ENCODE measurements around the gene IFT88. TPM values are rescaled to one million over a fixed set of nuclear protein-coding genes. Genes with fewer than 3 reads are reported as not detected.

The IFT88 gene
- total RNA-seq, 1 experiment from 2014 or later, result 16.1 TPM

DNA sequence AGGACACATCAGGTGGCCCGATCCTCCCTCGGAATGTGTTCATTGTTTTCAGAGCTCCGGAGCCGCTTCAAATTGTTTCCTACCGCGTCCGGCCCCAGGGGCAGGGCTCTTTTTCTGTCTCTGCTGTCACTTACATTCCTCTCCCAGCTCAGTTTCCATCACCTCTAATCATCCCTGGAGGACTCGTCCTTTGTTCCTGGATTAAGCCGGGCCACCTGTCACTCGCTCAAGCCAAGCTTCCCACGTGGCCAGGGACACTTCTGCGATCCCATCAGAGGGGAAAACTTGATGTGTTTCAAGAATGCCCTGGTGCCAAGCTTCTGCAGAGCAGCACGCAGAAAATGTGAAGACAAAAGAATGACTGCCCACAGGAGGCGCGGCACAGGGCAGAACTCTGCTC lies 150.0 kb downstream of the IFT88 start:
- DNase-seq, result peak; percentile 49 to 70
- Histone ChIP-seq H3K27me3 (no peaks in the 10 kb centered on the region), H3K4me1 (peaks cover 35% of the 10 kb centered on the region), H3K36me3 (no peaks in the 10 kb centered on the region), H3K27ac (no peak overlapping the region), H3K4me3 (no peak overlapping the region), H3K9me3 (replicated peaks) (no peaks in the 10 kb centered on the region)

DNA sequence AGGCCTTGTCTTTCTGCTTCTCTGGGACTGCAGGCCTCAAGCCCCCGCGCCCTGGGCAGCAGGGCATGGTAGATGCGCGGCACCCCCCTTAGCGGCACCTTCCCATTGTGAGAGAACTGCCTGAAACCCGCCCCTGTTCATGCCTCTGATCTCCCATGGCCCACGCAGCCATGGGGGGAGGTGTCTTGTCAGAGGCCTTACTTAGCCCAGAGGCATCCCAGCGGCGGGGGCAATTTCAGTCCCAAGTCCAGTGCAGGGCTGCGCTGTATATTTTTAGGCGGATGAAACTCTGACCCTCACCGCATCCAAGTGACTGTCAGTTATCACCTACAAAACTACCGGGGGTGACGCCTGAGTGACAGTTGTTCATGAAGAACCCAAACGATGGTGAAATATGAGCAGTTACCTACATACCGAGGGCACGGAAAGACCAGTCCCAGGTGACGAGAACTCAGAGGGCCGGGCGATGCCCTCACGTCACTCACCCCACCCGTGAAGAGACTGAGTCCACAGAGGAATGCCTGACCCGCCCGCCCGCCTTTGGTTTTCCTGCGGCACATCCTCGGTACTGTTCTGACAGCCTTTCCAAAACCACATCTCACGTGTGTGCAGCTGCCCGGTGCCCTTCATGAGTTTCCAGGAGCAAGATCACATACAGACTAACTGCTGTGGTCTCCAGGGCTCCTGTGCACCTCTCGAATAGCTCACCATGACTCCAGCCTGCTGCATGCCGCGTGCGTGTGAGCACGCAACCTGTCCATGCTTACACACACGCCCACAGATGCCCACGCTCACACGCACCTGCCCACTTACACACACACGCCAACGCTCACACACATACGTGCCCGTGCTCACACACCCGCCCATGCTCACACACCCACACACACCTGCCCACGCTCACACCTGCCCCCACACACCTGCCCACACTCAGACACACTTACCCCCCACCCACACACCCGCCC lies 150.9 kb downstream of the IFT88 start:
- no peaks in the 10 kb centered on the region for H3K36me3 ChIP-seq
- no peaks in the 10 kb centered on the region for H3K9me3 ChIP-seq (replicated peaks)
- H3K4me1 ChIP-seq, result peaks cover 33% of the 10 kb centered on the region
- no peak overlapping the region for H3K27ac ChIP-seq
- no peaks in the 10 kb centered on the region for H3K27me3 ChIP-seq
- H3K4me3 ChIP-seq, result no peak overlapping the region
- DNase-seq, result no peak

DNA sequence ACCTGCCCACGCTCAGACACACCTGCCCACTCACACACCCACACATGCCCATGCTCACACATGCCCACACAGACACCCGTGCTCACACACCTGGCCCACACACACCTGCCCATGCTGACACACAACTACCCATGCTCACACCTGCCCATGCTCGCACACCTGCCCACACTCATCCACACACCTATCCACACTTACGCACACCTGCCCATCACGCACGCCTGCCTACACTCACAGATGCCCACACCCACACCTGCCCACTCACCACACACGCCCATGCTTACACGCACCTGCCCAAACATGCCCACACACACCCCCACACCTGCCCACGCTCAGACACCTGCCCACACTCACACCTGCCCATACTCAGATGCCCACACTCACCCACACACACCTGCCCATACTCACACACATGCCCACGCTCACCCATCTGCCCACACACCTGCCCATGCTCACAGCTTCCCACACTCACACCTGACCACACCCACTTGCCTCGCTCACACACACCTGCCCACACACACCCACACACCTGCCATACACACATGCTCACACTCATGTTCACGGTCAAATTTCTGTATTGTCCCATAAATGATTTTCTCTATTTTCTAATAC lies 152.1 kb downstream of the IFT88 start:
- Histone ChIP-seq H3K4me1 (peaks cover 26% of the 10 kb centered on the region), H3K27ac (no peak overlapping the region), H3K4me3 (no peak overlapping the region), H3K9me3 (replicated peaks) (no peaks in the 10 kb centered on the region), H3K27me3 (no peaks in the 10 kb centered on the region), H3K36me3 (no peaks in the 10 kb centered on the region)
- DNase-seq, result no peak

DNA sequence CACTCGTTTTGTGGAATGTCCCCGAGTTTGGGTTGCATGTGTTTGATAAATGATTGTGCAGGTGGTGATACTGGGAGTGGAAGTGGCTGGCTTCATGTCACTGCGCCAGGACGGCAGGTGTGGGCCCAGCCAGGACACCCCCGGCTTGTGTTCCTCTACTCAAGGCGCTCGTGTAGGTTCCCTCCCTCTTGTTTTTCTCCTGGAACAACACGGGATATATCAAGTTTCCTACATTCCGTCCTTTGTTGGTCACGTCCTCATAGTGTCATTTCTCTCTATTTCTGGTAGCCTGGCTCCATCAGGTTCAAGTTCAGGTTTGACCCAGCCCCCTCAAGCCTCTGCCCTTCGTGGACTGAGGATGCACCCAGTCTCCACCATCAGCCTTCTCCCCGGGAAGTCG lies 152.8 kb downstream of the IFT88 start:
- Histone ChIP-seq H3K27ac (no peak overlapping the region), H3K4me1 (peaks cover 18% of the 10 kb centered on the region)
- no peak for DNase-seq

DNA sequence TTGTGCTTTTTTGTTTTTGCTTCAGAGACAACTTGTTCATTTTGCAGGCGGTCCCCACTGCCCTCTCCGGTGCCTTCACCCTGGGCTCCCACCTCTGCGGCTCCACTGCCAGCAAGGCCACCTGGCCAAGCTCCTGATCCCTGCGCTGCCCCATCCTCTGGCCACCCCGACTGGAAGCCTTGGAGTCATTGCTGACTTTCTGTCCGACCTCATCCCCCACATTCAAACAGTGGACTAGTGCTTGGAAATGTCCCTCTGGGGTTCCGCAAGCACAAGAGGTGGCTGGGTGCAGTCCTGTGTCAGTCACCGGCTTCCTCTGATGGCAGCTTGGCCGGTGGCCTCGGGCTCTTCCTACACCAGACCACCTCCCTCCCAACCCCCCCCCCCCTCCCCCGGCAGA lies 153.5 kb downstream of the IFT88 start:
- no peaks in the 10 kb centered on the region for H3K36me3 ChIP-seq
- no peak overlapping the region for H3K27ac ChIP-seq
- H3K4me1 ChIP-seq, result peaks cover 12% of the 10 kb centered on the region
- H3K4me3 ChIP-seq, result no peak overlapping the region
- H3K27me3 ChIP-seq, result no peaks in the 10 kb centered on the region
- no peaks in the 10 kb centered on the region for H3K9me3 ChIP-seq (replicated peaks)
- DNase-seq, result no peak

More for the DNA sequence above, 152.8 kb downstream of the IFT88 start:
- no peaks in the 10 kb centered on the region for H3K36me3 ChIP-seq
- H3K27me3 ChIP-seq, result no peaks in the 10 kb centered on the region
- no peaks in the 10 kb centered on the region for H3K9me3 ChIP-seq (replicated peaks)
- no peak overlapping the region for H3K4me3 ChIP-seq

DNA sequence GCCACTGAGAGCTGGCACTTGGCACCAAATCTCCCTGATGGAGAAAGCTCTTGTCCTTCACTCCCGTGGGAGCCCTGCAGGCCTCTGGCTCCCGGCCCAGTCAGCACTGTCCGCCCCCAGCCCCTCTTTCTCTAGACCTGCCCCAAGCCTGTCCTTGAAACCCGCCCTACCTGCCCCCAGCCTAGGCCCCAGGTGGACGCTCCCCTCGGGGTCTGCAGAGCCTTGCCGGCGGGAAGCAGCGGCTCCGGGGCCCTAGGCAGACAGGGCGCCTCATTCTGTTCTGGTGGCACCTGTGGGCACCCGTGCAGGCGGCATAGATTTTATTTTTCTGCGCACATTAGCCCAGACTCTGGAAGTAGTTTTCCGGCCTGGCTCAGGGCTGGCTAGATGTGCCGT lies 154.1 kb downstream of the IFT88 start:
- no peak overlapping the region for H3K27ac ChIP-seq

DNA sequence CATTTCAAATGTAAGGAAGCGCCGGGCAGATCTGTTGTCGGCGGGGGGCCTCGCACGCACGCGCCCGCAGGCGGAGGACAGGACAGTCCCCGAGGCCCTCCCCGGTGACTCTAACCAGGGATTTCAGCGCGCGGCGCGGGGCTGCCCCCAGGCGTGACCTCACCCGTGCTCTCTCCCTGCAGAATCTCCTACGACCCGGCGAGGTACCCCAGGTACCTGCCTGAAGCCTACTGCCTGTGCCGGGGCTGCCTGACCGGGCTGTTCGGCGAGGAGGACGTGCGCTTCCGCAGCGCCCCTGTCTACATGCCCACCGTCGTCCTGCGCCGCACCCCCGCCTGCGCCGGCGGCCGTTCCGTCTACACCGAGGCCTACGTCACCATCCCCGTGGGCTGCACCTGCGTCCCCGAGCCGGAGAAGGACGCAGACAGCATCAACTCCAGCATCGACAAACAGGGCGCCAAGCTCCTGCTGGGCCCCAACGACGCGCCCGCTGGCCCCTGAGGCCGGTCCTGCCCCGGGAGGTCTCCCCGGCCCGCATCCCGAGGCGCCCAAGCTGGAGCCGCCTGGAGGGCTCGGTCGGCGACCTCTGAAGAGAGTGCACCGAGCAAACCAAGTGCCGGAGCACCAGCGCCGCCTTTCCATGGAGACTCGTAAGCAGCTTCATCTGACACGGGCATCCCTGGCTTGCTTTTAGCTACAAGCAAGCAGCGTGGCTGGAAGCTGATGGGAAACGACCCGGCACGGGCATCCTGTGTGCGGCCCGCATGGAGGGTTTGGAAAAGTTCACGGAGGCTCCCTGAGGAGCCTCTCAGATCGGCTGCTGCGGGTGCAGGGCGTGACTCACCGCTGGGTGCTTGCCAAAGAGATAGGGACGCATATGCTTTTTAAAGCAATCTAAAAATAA lies 154.7 kb downstream of the IFT88 start:
- Histone ChIP-seq H3K27ac (no peak overlapping the region), H3K27me3 (no peaks in the 10 kb centered on the region), H3K4me3 (no peak overlapping the region), H3K9me3 (replicated peaks) (no peaks in the 10 kb centered on the region), H3K36me3 (no peaks in the 10 kb centered on the region), H3K4me1 (peaks cover 7% of the 10 kb centered on the region)
- no peak for DNase-seq

More for the DNA sequence above, 154.1 kb downstream of the IFT88 start:
- Histone ChIP-seq H3K4me3 (no peak overlapping the region), H3K4me1 (peaks cover 12% of the 10 kb centered on the region), H3K27me3 (no peaks in the 10 kb centered on the region), H3K9me3 (replicated peaks) (no peaks in the 10 kb centered on the region), H3K36me3 (no peaks in the 10 kb centered on the region)
- no peak for DNase-seq

DNA sequence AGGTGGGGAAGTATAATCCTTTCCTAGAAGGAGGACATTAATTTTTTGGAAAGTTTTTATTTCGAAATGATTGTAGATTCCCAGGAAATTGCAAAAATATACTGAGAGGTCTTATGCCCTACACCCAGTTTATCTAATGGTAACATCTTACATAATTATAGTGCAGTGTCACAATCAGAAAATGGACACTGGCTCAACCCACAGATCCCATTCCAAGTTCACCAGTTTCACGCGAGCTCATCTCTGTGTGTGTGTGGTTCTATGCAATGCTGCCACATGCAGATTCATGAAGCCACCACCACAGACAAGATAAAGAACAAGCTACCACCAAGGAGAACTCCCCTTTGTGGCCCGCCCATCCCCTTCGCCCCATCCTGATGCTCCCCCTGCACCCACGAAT lies 160.9 kb downstream of the IFT88 start:
- DNase-seq, result no peak
- Histone ChIP-seq H3K9me3 (replicated peaks) (no peaks in the 10 kb centered on the region), H3K27me3 (no peaks in the 10 kb centered on the region), H3K27ac (no peak overlapping the region), H3K4me3 (no peak overlapping the region), H3K4me1 (no peaks in the 10 kb centered on the region), H3K36me3 (no peaks in the 10 kb centered on the region)

DNA sequence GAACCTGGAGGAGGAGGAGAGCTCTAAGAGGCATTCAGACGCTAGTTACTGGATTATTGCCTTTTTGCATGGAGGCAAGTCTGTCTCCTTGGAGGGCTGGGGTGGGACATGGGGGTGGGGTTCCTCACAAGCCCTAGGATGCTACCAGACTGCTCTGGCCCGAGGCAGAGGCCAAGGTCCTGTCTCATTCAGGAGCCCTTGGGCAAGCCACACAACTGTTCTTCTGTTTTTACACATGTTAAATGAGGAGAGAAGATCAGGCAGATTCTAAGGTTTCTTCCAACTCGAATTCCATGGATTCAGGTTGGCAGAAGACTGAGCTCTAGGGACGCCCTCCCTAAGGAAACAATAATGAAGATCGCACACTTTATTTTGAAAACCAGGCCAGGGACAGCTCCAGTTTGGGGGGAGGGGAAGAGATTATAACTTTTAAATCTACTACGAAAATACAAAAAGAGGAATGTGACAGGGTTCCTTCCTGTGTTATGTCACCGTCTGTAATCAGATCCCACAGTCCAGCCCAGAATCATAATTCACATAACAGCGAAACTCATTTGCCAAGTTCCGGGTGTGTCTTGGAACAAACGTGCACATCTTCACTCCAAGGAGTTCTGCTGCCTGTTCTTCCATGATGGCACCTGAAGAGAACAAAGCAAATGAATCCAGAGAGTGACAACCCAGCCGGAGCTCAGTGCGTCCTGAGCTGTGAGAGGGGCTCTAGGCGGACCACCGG lies 161.8 kb downstream of the IFT88 start:
- no peak overlapping the region for H3K4me3 ChIP-seq
- DNase-seq, result no peak
- no peaks in the 10 kb centered on the region for H3K27me3 ChIP-seq
- no peaks in the 10 kb centered on the region for H3K36me3 ChIP-seq
- no peaks in the 10 kb centered on the region for H3K4me1 ChIP-seq
- no peaks in the 10 kb centered on the region for H3K9me3 ChIP-seq (replicated peaks)
- no peak overlapping the region for H3K27ac ChIP-seq

DNA sequence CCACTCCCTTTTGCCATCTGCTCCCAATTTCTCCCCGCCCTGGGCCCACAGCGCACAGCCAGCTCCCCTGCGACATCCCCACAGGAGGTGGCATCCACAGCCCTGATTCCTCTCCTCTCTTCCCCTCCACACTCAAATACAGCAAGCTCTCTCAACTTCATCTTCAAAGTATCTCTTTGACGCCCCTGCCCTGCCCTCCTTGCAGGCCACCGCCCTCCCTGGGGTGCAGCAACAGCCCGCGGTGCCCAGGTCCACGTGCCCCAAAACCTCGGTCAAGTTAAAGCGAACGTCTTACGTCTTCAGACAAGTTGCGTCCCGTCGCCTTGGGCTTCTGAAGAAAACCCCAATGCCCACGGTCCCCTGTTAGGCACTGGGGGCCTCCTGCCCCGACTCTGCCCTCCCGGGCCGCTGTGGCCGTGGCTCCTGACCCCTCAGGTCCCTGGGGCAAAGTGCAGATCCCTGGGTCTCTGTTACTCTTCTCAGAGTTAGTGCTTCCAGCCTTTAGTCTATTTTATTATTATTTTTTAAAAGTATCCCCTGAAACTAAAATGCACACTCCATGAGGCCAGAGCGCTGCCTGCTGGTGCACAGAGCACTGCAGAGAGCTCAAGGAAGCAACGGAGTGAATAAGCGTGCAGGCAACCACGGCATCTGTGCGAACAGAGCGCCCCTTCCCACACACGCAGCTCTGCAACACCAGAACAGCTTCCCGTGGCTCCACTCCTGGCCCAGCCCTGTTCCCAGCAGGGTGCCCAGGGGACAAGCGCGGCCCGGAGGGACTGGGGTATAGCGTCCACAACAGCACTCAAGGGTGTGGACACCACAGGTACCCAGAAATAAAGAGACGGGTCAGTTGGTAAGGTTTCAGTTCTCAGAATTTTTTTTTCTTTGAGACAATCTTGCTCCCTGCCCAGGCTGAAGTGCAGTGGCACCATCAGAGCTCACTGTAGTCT lies 163.0 kb downstream of the IFT88 start:
- Histone ChIP-seq H3K9me3 (replicated peaks) (no peaks in the 10 kb centered on the region), H3K4me1 (no peaks in the 10 kb centered on the region), H3K4me3 (no peak overlapping the region), H3K36me3 (no peaks in the 10 kb centered on the region), H3K27me3 (peaks cover 3% of the 10 kb centered on the region; the same call in 1 of the 2 replicates), H3K27ac (no peak overlapping the region)
- DNase-seq, result no peak

DNA sequence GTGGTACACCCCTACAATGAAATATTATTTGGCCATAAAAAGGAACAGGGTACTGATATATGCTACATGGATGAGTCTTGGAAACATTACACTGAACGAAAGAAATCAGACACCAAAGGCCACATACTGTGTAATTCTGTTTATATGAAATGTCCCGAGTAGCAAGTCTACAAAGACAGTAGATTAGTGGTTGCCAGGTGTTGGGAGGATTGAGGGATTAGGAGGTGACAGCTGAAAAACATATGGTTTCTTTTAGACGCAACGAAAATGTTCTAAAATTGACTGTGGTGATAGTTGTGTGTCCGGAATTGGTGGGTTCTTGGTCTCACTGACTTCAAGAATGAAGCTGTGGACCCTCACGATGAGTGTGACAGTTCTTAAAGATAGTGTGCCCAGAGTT lies 171.7 kb downstream of the IFT88 start:
- DNase-seq, result peak; percentile 30 to 64
- Histone ChIP-seq H3K27ac (no peak overlapping the region), H3K9me3 (replicated peaks) (no peaks in the 10 kb centered on the region), H3K4me1 (peaks cover 8% of the 10 kb centered on the region), H3K36me3 (no peaks in the 10 kb centered on the region), H3K27me3 (peaks cover 3% of the 10 kb centered on the region; the same call in 1 of the 2 replicates), H3K4me3 (no peak overlapping the region)

DNA sequence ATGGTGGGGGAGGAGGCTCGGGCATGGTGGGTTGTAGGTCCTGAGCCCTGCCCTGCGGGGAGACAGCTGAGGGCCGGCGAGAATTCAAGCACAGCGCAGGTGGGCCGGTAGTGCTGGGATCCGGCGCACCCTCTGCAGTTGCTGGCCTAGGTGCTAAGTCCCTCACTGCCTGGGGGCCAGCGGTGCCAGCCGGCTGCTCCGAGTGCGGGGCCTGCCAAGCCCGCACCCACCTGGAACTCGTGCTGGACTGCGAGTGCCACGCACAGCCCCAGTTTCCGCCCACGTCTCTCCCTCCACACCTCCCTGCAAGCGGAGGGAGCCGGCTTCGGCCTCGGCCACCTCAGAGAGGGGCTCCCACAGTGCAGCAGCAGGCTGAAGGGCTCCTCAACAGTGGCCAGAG lies 173.1 kb downstream of the IFT88 start:
- H3K9me3 ChIP-seq (replicated peaks), result peaks cover 5% of the 10 kb centered on the region
- H3K36me3 ChIP-seq, result no peaks in the 10 kb centered on the region
- no peak for DNase-seq
- H3K27me3 ChIP-seq, result no peaks in the 10 kb centered on the region
- no peak overlapping the region for H3K4me3 ChIP-seq
- no peak overlapping the region for H3K27ac ChIP-seq
- peaks cover 8% of the 10 kb centered on the region for H3K4me1 ChIP-seq
